Femur (tissue), 1 donor: Measurements from ENCODE around the gene NRAP.
"Not testable (repeated sequence)": the region's sequence is repeated elsewhere in the genome, so short reads cannot be mapped to it uniquely, and the experiment has no call there.

Experiments used
- DNase-seq: peaks from one replicate; pipeline ENCODE4 v3.0.0-alpha.2; 2017

NRAP gene

GRCh38 chr10:113680190-113681111, 16.6 kb upstream of the NRAP start:
- peak; percentile 57 for DNase-seq

- DNase-seq, result peak; percentile 82
These were observed 15.8 kb upstream of the NRAP start, which contains the start of gene CASP7 for GRCh38 chr10:113679463-113680189. CASP7 (plus strand) TSS chr10:113679912; CDS start chr10:113697494, 17,582 bp downstream.

GRCh38 chr10:113666682-113667252, 2.9 kb upstream of the NRAP start:
- no peak for DNase-seq

GRCh38 chr10:113665806-113666354, 2.0 kb upstream of the NRAP start:
- no peak for DNase-seq

- DNase-seq, result no peak
These were observed 1.5 kb upstream of the NRAP start for GRCh38 chr10:113665352-113665751.

- DNase-seq, result no peak
These were observed 699 bp downstream of the NRAP start for GRCh38 chr10:113663142-113663541.

DNA sequence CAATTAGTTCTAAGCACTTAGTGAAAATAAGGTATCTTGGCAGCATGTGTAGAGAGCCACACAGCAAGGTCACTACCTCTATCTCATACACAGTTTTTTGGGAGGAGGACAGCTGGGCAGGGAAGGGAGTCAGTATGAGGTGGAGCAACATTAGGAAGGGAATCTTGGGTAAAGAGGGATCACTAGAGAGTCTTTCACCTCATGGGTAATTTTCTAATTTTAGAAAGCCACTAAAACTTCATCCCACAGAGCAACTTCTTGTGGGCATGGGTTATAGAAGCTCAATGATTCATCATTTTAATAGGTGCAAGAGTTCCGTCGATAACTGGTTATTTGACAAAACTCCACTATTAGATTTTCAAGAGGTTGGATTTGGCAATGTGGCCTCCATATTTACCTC, 2.5 kb downstream of the NRAP start:
- DNase-seq, result no peak

GRCh38 chr10:113657544-113657943, 6.3 kb downstream of the NRAP start:
- DNase-seq, result no peak

DNA sequence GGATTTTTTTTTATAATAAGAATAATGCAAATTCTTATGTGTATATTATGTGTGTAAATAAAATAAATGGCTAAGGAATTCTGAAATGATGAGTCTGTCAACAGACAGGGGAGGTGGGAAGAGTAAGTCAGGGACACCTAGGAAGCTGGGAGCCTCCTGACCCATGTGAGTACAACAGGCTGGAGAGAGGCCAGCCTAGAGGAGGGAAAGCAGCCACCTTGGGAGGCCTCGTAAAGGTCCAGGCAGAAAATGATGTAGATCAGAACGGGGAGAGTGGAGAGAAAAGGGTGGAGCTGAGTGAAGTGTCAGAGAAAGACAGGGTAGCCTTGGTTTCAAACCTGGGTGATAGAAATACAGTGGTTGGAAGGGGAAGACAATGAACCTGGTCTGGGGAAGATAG, 6.9 kb downstream of the NRAP start:
- no peak for DNase-seq

GRCh38 chr10:113652456-113652855, 11.4 kb downstream of the NRAP start:
- not testable (repeated sequence) for DNase-seq

- DNase-seq, result no peak
These were observed 11.9 kb downstream of the NRAP start for GRCh38 chr10:113651898-113652297.

- no peak for DNase-seq
These were observed 12.8 kb downstream of the NRAP start for GRCh38 chr10:113651021-113651420.

- DNase-seq, result no peak
These were observed 13.7 kb downstream of the NRAP start for GRCh38 chr10:113650172-113650571.

DNA sequence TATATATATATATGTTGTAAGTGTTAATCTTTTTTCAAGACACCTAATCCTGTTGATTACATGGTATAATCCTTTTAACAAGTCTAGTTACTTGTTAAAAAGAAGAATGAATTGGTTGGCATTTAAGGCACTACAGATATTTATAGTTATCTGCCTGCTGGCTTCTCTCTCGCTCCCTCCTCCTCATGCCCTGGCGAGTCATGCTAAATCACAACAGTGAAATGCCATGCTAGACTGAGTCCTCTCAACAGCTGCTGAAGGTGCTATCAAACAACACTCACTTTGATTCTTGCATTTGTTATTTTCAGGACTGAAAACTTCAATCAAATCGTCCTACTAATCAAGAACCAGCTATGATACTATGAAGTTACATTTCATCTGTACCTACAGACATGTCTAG, 15.4 kb downstream of the NRAP start:
- no peak for DNase-seq

GRCh38 chr10:113647812-113648211, 16.0 kb downstream of the NRAP start:
- DNase-seq, result no peak

- DNase-seq, result no peak
These were observed 17.3 kb downstream of the NRAP start for GRCh38 chr10:113646336-113647201.

DNA sequence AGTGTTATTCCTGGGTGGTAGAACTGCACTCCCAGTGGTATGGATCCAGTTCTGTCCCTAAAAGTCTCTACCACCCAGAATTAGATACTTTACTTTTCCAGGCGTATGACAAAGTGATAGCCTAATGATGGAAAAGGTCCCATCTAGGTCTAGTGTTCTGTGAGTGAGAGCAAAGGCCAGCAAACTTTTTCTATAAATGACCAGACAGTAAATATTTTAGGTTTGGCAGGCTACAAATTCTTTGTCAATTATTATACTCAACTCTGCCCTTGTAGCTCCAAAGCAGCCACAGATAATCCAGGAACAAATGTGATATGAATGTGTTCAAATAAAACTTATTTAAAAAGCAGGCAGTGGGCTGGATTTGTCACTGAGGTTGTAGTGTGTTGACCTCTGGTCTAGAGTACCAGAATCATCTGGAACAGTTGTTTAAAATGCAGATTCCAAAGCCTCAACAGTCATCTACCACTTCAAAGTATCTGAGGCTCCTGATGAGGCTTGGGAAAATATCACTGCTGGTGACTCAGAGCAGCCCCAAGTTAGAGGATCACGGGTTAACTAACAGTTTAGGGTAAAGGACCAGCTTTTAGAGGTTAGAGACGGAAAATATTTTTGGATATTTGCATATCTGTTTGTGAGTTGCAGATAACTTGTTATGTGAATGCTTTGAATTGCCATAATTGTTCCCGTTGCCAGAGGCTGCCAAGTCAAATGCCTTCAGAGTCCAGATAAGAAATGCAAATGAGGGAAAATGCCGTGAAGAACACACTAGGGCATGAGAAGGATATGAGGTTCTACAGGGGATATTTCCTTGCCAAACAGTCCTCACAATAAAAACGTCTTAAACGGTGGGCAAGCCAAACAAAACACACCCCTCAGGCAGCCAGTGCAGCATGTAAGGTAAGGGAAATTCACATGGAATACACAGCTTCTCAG, 19.4 kb downstream of the NRAP start:
- no peak for DNase-seq

GRCh38 chr10:113643183-113643582, 20.7 kb downstream of the NRAP start:
- no peak for DNase-seq

DNA sequence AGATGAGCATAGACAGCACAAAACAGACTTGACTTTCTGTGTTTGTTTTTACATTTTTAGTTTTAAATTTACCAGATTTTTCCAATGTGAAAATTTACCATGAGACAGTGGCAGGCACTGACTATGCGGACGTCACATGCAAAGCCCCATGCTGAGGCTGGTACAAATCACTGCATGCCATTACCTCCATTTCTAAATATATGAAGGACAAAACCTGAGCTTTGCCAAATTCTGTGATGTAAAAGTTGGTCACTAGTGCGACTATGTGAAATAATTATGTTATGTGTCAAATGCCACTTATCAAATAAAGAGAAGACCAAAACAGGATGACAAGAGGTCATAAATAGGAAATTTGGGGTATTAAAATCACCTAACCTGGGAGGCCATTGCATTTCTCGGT, 22.1 kb downstream of the NRAP start:
- no peak for DNase-seq

DNA sequence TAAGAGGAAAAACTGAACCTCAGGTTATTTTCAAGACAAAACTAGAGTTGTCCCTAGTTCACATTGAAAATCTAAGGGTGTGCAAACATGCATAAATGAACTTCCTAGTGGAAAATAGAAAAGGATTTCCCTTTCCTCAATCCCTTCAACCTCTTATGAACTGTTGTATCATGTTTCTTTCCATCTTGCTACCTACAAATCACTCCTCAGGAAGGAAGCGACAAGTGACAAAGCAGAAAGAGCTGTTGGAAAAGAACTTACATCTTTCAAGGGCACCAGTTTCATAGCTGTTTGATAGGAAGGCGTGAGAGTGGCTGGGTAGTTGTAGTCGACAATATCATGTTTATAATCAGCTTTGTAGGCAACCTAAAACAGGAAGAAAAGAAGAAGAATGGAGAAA, 23.9 kb downstream of the NRAP start:
- DNase-seq, result no peak
